K562 (cell line): ENCODE measurements around the gene C1QTNF5. TPM values are rescaled to one million over a fixed set of nuclear protein-coding genes. Genes with fewer than 3 reads are reported as not detected.

Experiments
- ATAC-seq: fragments of 200-7000 bp; cut with Tn5 transposase; 3 replicates; pipeline ENCODE4 v1.9.1; 2020; ENCODE audit warnings: moderate library complexity
- BruUV-seq: library from RNA; stranded (reverse); fragments of 400-500 nt; replicated peaks from 2 replicates; lab custom pipeline; 2021; lab: Mats Ljungman, UMichigan
- CTCF ChIA-PET: fragments of 300-600 bp; formaldehyde crosslinking; extraction: SDS; loops from one replicate; lab custom pipeline; 2021; ENCODE audit warnings: low intra/inter-chr PET ratio; lab: Yijun Ruan, JAX
- POLR2A ChIA-PET: fragments of 300-600, 350-650 bp; sonication (Branson Sonifier 250); formaldehyde crosslinking; extraction: SDS; loops from one replicate; lab custom pipeline; 2021; ENCODE audit warnings: antibody characterized with exemption, inconsistent platforms; lab: Yijun Ruan, JAX
- DNase-seq, 4 experiments: peaks; one replicate each; pipeline versions ENCODE4 v3.0.0 to v3.0.0-alpha.2; 2011 to 2018; ENCODE audit warnings: low spot score in 3 of 4, mixed read lengths in 3 of 4; ENCODE audit errors: extremely low read depth in 1 of 4
- FAIRE-seq: peaks from 2 replicates; lab custom pipeline; 2011; peaks lifted over from hg19 to GRCh38; lab: Jason Lieb, UNC
- H2AFZ ChIP-seq: 2 replicates; pipeline ENCODE4 v1.6.0; 2011; ENCODE audit warnings: low read depth, low read length, control low read depth, inconsistent platforms
- H3K27ac ChIP-seq: fragments of 200-600 bp; 3 replicates; pipeline ENCODE4 v1.8.0; 2011; ENCODE audit warnings: low read depth, mild to moderate bottlenecking, control low read depth, inconsistent platforms, low read length, moderate library complexity, mixed read lengths; ENCODE audit errors: extremely low read depth
- H3K27me3 ChIP-seq, 2 experiments: fragments of 300-600 bp in 1 of 2; 2 replicates in 1 of 2; 3 replicates in 1 of 2; pipeline versions ENCODE4 v1.6.0 to v1.8.0; 2011; ENCODE audit warnings: inconsistent platforms in 2 of 2, low read length in 2 of 2, mild to moderate bottlenecking in 1 of 2, mixed read lengths in 1 of 2, moderate library complexity in 1 of 2; ENCODE audit not compliant: control insufficient read depth in 2 of 2, insufficient read depth in 2 of 2
- H3K36me3 ChIP-seq: fragments of 300-600 bp; 3 replicates; pipeline ENCODE4 v1.8.0; 2011; ENCODE audit warnings: mild to moderate bottlenecking, low read length, inconsistent platforms; ENCODE audit not compliant: control insufficient read depth, insufficient read depth
- H3K4me1 ChIP-seq, 2 experiments: fragments of 200-600 bp in 1 of 2; replicated peaks in 1 of 2; 2 replicates in 1 of 2; 3 replicates in 1 of 2; pipeline versions ENCODE4 v1.5.1 to v1.8.0; 2011; ENCODE audit warnings: inconsistent platforms in 2 of 2, low read length in 2 of 2, mild to moderate bottlenecking in 1 of 2, mixed read lengths in 1 of 2, moderate library complexity in 1 of 2; ENCODE audit not compliant: control insufficient read depth in 2 of 2, insufficient read depth in 2 of 2
- H3K4me2 ChIP-seq: 2 replicates; pipeline ENCODE4 v1.6.1; 2011; ENCODE audit warnings: low read length, control low read depth, inconsistent platforms, mixed read lengths; ENCODE audit not compliant: insufficient read depth
- H3K4me3 ChIP-seq: fragments of 200-600 bp; sonication (generic), shearing (Covaris generic); 2 replicates; pipeline ENCODE4 v1.5.1; 2016; ENCODE audit warnings: control low read depth, inconsistent platforms
- H3K79me2 ChIP-seq: fragments of 200-600 bp; 3 replicates; pipeline ENCODE4 v1.8.0; 2011; ENCODE audit warnings: low read length, inconsistent platforms; ENCODE audit not compliant: control insufficient read depth, insufficient read depth
- H3K9ac ChIP-seq, 2 experiments: 2 replicates each; pipeline versions ENCODE4 v1.6.0 to v1.6.1; 2011; ENCODE audit warnings: low read depth in 2 of 2, low read length in 2 of 2, control low read depth in 1 of 2, inconsistent platforms in 1 of 2, mild to moderate bottlenecking in 1 of 2, mixed read lengths in 1 of 2; ENCODE audit not compliant: insufficient read depth in 1 of 2
- H3K9me1 ChIP-seq: one replicate; pipeline ENCODE4 v1.6.0; 2011; ENCODE audit warnings: inconsistent platforms, mild to moderate bottlenecking, low read length, moderate library complexity; ENCODE audit not compliant: control insufficient read depth, insufficient read depth
- H3K9me3 ChIP-seq: replicated peaks from 2 replicates; pipeline ENCODE4 v1.5.1; 2011; ENCODE audit warnings: low read depth, low read length, inconsistent platforms; ENCODE audit not compliant: control insufficient read depth, insufficient read depth
- H4K20me1 ChIP-seq: replicated peaks from 2 replicates; pipeline ENCODE4 v1.6.1; 2011; ENCODE audit warnings: low read length, inconsistent platforms, mixed read lengths; ENCODE audit not compliant: control insufficient read depth, insufficient read depth
- GATAD2B ChIP-seq: fragments of 450-650 bp; IDR thresholded peaks from 2 replicates; pipeline ENCODE4 v1.6.1; 2017; ENCODE audit warnings: mild to moderate bottlenecking, borderline replicate concordance
- HMGN3 ChIP-seq: IDR thresholded peaks from 2 replicates; pipeline ENCODE4 v1.6.1; 2011; ENCODE audit warnings: borderline replicate concordance, low read depth, mild to moderate bottlenecking, mixed read lengths, low read length; ENCODE audit not compliant: insufficient read length; ENCODE audit errors: extremely low read depth
- MYNN ChIP-seq, 2 experiments: sonication (generic); formaldehyde crosslinking in 1 of 2; IDR thresholded peaks; 2 replicates each; pipeline versions ENCODE4 v1.5.0 to v1.6.1; 2016 to 2020; ENCODE audit warnings: antibody characterized with exemption in 1 of 2, missing genetic modification reagents in 1 of 2
- NBN ChIP-seq: fragments of 450-650 bp; IDR thresholded peaks from 2 replicates; pipeline ENCODE4 v1.6.1; 2016; ENCODE audit warnings: low read depth, mild to moderate bottlenecking
- NCOR1 ChIP-seq: fragments of 450-650 bp; IDR thresholded peaks from 2 replicates; pipeline ENCODE4 v1.6.1; 2016; ENCODE audit warnings: mild to moderate bottlenecking, moderate library complexity
- POLR2AphosphoS2 ChIP-seq: IDR thresholded peaks from 2 replicates; pipeline ENCODE4 v1.6.1; 2012; ENCODE audit warnings: low read length, improper control_type of control experiment
- SREBF1 ChIP-seq: fragments of 150-350 bp; IDR thresholded peaks from 2 replicates; pipeline ENCODE4 v1.6.1; 2014; ENCODE audit warnings: antibody characterized with exemption, low read depth, low read length, borderline replicate concordance
- TFAM ChIP-seq: fragments of 250-450 bp; sonication (Bioruptor Pico); conservative IDR thresholded peaks from 2 replicates; pipeline ENCODE4 v1.5.0; 2021; ENCODE audit warnings: mild to moderate bottlenecking, moderate library complexity
- ZNF3 ChIP-seq: fragments of 250-450 bp; sonication (Bioruptor Pico); IDR thresholded peaks from 2 replicates; pipeline ENCODE4 v1.5.0; 2021; ENCODE audit warnings: mild to moderate bottlenecking, moderate library complexity
- WGBS: fragments of 100-300 bp; shearing (Covaris generic); methylation state at CpG from one replicate; pipeline ENCODE4 v1.1.6; 2016; ENCODE audit warnings: low coverage, mixed read lengths; ENCODE audit not compliant: insufficient coverage; ENCODE audit errors: missing lambda C conversion rate; 5-methylcytosine and 5-hydroxymethylcytosine counted together
- in situ Hi-C: fragments of 300-500 bp; cut with MboI; formaldehyde crosslinking; loops from 4 replicates; pipeline ENCODE4 v1.15.0; 2018; ENCODE audit warnings: inconsistent platforms, mixed read lengths
- intact Hi-C: fragments of 100-400 bp; cut with micrococcal nuclease; formaldehyde crosslinking; loops from 2 replicates; pipeline ENCODE4 v1.14.2; 2022
- polyA plus RNA-seq, 8 experiments: library from polyadenylated mRNA; depleted of rRNA in 4 of 8; stranded (reverse) in 5 of 8; unstranded in 3 of 8; fragments of >200 nt; fragmentation: Nextera tagmentation in 2 of 8; fragmentation: Illumina TruSeq in 1 of 8; extraction: Ambion mirVana in 2 of 8; extraction: Trizol in 1 of 8; gene quantifications; 2 replicates each; pipeline versions ENCODE4 v1.2.1 to v1.2.3, GENCODE V29; 2011 to 2014; ENCODE audit warnings: inconsistent platforms in 1 of 8, missing spikeins in 1 of 8
- total RNA-seq, 7 experiments: library from RNA; depleted of rRNA in 6 of 7; stranded (reverse); fragments of >200 nt in 6 of 7; fragmentation: Illumina TruSeq in 2 of 7; extraction: Trizol in 2 of 7; gene quantifications; 2 replicates each; pipeline versions ENCODE4 v1.2.1 to v1.2.3, GENCODE V29; 2011 to 2021; ENCODE audit warnings: low replicate concordance in 1 of 7
- TF ChIP-seq, protein P1 (sequence below), 2 experiments: fragments of 450-650 bp in 1 of 2; IDR thresholded peaks; 2 replicates each; pipeline ENCODE4 v1.6.1; 2011 to 2017; ENCODE audit warnings: low read depth in 2 of 2, antibody characterized with exemption in 1 of 2, borderline replicate concordance in 1 of 2, low read length in 1 of 2, mild to moderate bottlenecking in 1 of 2, mixed read lengths in 1 of 2; ENCODE audit not compliant: control insufficient read depth in 1 of 2
- TF ChIP-seq, protein P2 (sequence below): sonication (generic); formaldehyde crosslinking; IDR thresholded peaks from 2 replicates; pipeline ENCODE4 v1.8.0; 2023; ENCODE audit warnings: missing genetic modification reagents, mild to moderate bottlenecking, borderline replicate concordance
- TF ChIP-seq, protein P3 (sequence below): fragments of 450-650 bp; IDR thresholded peaks from 2 replicates; pipeline ENCODE4 v1.6.1; 2016; ENCODE audit warnings: antibody characterized with exemption

Gene C1QTNF5
- total and polyA plus RNA-seq, 9 of the 15 experiments (the other 6 are each of a cell fraction or from before 2014, with no cell fraction given): 0.07 to 0.76 (median 0.24) TPM; not detected in 1

- TSS peak; percentile 86 for BruUV-seq
- peak overlapping the region; percentile 66 to 82 for H3K9ac ChIP-seq
- POLR2A ChIA-PET: interaction anchor here (0.6 to 6.0 kb wide), 3 partner anchors 14 to 44 kb away, joined by 3 to 34 read pairs (median 5); no protein-coding TSS in a partner anchor
- TF ChIP-seq GATAD2B: no peak
- no peak for TF ChIP-seq NCOR1
- no peak for TF ChIP-seq SREBF1
- TF ChIP-seq, protein P1, sequence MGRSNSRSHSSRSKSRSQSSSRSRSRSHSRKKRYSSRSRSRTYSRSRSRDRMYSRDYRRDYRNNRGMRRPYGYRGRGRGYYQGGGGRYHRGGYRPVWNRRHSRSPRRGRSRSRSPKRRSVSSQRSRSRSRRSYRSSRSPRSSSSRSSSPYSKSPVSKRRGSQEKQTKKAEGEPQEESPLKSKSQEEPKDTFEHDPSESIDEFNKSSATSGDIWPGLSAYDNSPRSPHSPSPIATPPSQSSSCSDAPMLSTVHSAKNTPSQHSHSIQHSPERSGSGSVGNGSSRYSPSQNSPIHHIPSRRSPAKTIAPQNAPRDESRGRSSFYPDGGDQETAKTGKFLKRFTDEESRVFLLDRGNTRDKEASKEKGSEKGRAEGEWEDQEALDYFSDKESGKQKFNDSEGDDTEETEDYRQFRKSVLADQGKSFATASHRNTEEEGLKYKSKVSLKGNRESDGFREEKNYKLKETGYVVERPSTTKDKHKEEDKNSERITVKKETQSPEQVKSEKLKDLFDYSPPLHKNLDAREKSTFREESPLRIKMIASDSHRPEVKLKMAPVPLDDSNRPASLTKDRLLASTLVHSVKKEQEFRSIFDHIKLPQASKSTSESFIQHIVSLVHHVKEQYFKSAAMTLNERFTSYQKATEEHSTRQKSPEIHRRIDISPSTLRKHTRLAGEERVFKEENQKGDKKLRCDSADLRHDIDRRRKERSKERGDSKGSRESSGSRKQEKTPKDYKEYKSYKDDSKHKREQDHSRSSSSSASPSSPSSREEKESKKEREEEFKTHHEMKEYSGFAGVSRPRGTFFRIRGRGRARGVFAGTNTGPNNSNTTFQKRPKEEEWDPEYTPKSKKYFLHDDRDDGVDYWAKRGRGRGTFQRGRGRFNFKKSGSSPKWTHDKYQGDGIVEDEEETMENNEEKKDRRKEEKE (IDR thresholded peaks at IDR 0.05; ENCODE audit: borderline replicate concordance in 1 of 2, control insufficient read depth in 1 of 2, low read depth in 2 of 2, low read length in 1 of 2): no peak
- no peak for TF ChIP-seq POLR2AphosphoS2
- TF ChIP-seq TFAM: no peak
- TF ChIP-seq, protein P2, sequence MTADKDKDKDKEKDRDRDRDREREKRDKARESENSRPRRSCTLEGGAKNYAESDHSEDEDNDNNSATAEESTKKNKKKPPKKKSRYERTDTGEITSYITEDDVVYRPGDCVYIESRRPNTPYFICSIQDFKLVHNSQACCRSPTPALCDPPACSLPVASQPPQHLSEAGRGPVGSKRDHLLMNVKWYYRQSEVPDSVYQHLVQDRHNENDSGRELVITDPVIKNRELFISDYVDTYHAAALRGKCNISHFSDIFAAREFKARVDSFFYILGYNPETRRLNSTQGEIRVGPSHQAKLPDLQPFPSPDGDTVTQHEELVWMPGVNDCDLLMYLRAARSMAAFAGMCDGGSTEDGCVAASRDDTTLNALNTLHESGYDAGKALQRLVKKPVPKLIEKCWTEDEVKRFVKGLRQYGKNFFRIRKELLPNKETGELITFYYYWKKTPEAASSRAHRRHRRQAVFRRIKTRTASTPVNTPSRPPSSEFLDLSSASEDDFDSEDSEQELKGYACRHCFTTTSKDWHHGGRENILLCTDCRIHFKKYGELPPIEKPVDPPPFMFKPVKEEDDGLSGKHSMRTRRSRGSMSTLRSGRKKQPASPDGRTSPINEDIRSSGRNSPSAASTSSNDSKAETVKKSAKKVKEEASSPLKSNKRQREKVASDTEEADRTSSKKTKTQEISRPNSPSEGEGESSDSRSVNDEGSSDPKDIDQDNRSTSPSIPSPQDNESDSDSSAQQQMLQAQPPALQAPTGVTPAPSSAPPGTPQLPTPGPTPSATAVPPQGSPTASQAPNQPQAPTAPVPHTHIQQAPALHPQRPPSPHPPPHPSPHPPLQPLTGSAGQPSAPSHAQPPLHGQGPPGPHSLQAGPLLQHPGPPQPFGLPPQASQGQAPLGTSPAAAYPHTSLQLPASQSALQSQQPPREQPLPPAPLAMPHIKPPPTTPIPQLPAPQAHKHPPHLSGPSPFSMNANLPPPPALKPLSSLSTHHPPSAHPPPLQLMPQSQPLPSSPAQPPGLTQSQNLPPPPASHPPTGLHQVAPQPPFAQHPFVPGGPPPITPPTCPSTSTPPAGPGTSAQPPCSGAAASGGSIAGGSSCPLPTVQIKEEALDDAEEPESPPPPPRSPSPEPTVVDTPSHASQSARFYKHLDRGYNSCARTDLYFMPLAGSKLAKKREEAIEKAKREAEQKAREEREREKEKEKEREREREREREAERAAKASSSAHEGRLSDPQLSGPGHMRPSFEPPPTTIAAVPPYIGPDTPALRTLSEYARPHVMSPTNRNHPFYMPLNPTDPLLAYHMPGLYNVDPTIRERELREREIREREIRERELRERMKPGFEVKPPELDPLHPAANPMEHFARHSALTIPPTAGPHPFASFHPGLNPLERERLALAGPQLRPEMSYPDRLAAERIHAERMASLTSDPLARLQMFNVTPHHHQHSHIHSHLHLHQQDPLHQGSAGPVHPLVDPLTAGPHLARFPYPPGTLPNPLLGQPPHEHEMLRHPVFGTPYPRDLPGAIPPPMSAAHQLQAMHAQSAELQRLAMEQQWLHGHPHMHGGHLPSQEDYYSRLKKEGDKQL (CRISPR knock-in tag): no peak
- no peak for TF ChIP-seq NBN
- TF ChIP-seq HMGN3: no peak
- no peak for TF ChIP-seq MYNN (IDR thresholded peaks at IDR 0.05)
- TF ChIP-seq MYNN (CRISPR knock-in tag; IDR thresholded peaks at IDR 0.05): no peak
- TF ChIP-seq, protein P3, sequence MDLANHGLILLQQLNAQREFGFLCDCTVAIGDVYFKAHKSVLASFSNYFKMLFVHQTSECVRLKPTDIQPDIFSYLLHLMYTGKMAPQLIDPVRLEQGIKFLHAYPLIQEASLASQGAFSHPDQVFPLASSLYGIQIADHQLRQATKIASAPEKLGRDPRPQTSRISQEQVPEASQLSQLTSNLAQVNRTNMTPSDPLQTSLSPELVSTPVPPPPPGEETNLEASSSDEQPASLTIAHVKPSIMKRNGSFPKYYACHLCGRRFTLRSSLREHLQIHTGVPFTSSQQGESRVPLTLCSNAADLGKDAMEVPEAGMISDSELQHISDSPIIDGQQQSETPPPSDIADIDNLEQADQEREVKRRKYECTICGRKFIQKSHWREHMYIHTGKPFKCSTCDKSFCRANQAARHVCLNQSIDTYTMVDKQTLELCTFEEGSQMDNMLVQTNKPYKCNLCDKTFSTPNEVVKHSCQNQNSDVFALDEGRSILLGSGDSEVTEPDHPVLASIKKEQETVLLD: no peak
- no peak for TF ChIP-seq ZNF3 (CRISPR knock-in tag)
Observed at GRCh38 chr11:119382101-119382500, 41.4 kb upstream of the C1QTNF5 start.

More at GRCh38 chr11:119382101-119382500, 41.4 kb upstream of the C1QTNF5 start:
- 24% methylated on average over 9 of the region's 9 CpGs for WGBS
- peaks cover 36 to 42% of the 10 kb centered on the region in 2 experiments for H3K4me1 ChIP-seq
- no peaks in the 10 kb centered on the region for H3K27me3 ChIP-seq
- DNase-seq: peak in 2 of 4 experiments; percentile 5 to 13
- intact Hi-C loops (no loop called here), in situ Hi-C loops (no loop called here)
- FAIRE-seq: no peak
- H3K4me3 ChIP-seq: peak overlapping the region; percentile 61
- no peaks in the 10 kb centered on the region for H3K9me1 ChIP-seq
- no peaks in the 10 kb centered on the region for H4K20me1 ChIP-seq
- CTCF ChIA-PET: interaction anchor here (1.3 to 4.2 kb wide), 2 partner anchors 25 to 93 kb away, joined by 3 to 27 read pairs; no protein-coding TSS in a partner anchor
- H3K36me3 ChIP-seq: 0 out of 3 replicates have a peak, but pooled peaks cover 2% of the 10 kb centered on the region
- peak overlapping the region; percentile 92 for H3K4me2 ChIP-seq
- H2AFZ ChIP-seq: peak overlapping the region; percentile 93
- H3K9me3 ChIP-seq: no peaks in the 10 kb centered on the region; the same call in 1 of the 2 replicates
- ATAC-seq: no peak
- peak overlapping the region; percentile 59; the same call in 2 of the 3 replicates for H3K27ac ChIP-seq
- H3K79me2 ChIP-seq: peaks cover 24% of the 10 kb centered on the region
